ENCODE data around the gene GLYR1.

GLYR1 gene

DNA sequence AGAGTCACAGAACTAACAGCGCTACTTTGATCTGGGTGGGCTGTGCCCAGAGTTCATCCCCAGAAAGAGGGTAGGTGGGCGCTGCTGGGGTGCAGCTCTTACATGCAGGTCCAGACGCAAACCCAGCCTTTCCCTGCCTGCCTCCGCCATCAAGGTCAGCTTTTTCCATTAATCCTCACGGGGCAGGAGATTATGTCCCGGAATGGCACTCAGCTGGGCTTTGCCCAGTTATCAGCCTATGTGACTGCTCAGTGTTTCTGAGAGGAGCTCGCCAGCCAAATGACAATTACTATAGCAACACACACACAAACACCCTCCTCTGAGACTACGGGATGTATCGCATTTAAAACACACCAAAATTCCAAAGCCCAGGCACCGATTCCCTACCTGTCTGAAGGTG, 20.1 kb downstream of the GLYR1 start:
- Histone ChIP-seq H4K20me1 (ENCODE audit: insufficient read depth, low read length) (no peaks in the 10 kb centered on the region), H3K9me3 (ENCODE audit: low read length) (no peaks in the 10 kb centered on the region), H3K36me3 (ENCODE audit: insufficient read depth, low read length) (peaks cover 83% of the 10 kb centered on the region), H3K9me2 (ENCODE audit: low read depth, low read length) (no peaks in the 10 kb centered on the region), H2AFZ (ENCODE audit: low read length) (no peak overlapping the region), H3F3A (ENCODE audit: insufficient read depth, low read length) (no peaks in the 10 kb centered on the region), H3K27me3 (ENCODE audit: insufficient read depth, low read length) (no peaks in the 10 kb centered on the region), H3K9ac (ENCODE audit: low read length) (no peak overlapping the region), H3K27ac (ENCODE audit: low read depth, low read length, poor library complexity, severe bottlenecking) (no peak overlapping the region), H3K4me3 (ENCODE audit: low read depth, low read length, poor library complexity, severe bottlenecking) (no peak overlapping the region), H3K4me2 (ENCODE audit: low read length) (no peak overlapping the region), H3K79me2 (ENCODE audit: insufficient read depth, low read length) (no peaks in the 10 kb centered on the region), H3K4me1 (ENCODE audit: insufficient read depth, low read length, severe bottlenecking) (no peaks in the 10 kb centered on the region)
- TF ChIP-seq, protein P1, sequence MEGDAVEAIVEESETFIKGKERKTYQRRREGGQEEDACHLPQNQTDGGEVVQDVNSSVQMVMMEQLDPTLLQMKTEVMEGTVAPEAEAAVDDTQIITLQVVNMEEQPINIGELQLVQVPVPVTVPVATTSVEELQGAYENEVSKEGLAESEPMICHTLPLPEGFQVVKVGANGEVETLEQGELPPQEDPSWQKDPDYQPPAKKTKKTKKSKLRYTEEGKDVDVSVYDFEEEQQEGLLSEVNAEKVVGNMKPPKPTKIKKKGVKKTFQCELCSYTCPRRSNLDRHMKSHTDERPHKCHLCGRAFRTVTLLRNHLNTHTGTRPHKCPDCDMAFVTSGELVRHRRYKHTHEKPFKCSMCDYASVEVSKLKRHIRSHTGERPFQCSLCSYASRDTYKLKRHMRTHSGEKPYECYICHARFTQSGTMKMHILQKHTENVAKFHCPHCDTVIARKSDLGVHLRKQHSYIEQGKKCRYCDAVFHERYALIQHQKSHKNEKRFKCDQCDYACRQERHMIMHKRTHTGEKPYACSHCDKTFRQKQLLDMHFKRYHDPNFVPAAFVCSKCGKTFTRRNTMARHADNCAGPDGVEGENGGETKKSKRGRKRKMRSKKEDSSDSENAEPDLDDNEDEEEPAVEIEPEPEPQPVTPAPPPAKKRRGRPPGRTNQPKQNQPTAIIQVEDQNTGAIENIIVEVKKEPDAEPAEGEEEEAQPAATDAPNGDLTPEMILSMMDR (IDR thresholded peaks at IDR 0.05; ENCODE audit: low read length) = no peak
- no peak for TF ChIP-seq EZH2 (IDR thresholded peaks at IDR 0.05; ENCODE audit: borderline replicate concordance, low read length)

DNA sequence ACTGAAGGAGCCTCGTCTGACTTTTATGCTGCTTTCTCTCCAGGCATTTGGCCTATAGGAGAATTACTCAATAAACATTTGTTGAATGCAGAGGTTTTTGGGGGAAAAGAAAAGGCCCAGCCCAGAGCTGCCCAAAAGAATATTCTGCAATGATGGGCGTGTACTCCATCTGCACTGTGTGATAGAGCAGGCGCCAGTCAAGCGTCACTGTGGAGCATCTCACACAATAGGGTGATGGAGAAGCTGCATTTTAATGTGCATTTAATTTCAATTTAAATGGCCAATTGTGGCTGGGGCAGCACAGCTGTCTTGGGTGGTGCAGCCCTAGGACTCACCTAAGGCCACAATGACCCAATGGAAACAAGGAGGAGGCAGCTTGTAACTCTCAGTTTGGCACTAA, 20.6 kb downstream of the GLYR1 start:
- H3K4me2 ChIP-seq (ENCODE audit: low read length) = no peak overlapping the region
- no peaks in the 10 kb centered on the region for H3K9me3 ChIP-seq (ENCODE audit: low read length)
- no peaks in the 10 kb centered on the region for H4K20me1 ChIP-seq (ENCODE audit: insufficient read depth, low read length)
- no peaks in the 10 kb centered on the region for H3K4me1 ChIP-seq (ENCODE audit: insufficient read depth, low read length, severe bottlenecking)
- no peaks in the 10 kb centered on the region for H3K9me2 ChIP-seq (ENCODE audit: low read depth, low read length)
- H3K27ac ChIP-seq (ENCODE audit: low read depth, low read length, poor library complexity, severe bottlenecking) = no peak overlapping the region
- no peaks in the 10 kb centered on the region for H3F3A ChIP-seq (ENCODE audit: insufficient read depth, low read length)
- peaks cover 83% of the 10 kb centered on the region for H3K36me3 ChIP-seq (ENCODE audit: insufficient read depth, low read length)
- no peak overlapping the region for H2AFZ ChIP-seq (ENCODE audit: low read length)
- H3K79me2 ChIP-seq (ENCODE audit: insufficient read depth, low read length) = no peaks in the 10 kb centered on the region
- H3K9ac ChIP-seq (ENCODE audit: low read length) = no peak overlapping the region
- TF ChIP-seq, protein P1 (IDR thresholded peaks at IDR 0.05; ENCODE audit: low read length) = no peak
- TF ChIP-seq EZH2 (IDR thresholded peaks at IDR 0.05; ENCODE audit: borderline replicate concordance, low read length) = no peak
- H3K4me3 ChIP-seq (ENCODE audit: low read depth, low read length, poor library complexity, severe bottlenecking) = no peak overlapping the region
- no peaks in the 10 kb centered on the region for H3K27me3 ChIP-seq (ENCODE audit: insufficient read depth, low read length)

DNA sequence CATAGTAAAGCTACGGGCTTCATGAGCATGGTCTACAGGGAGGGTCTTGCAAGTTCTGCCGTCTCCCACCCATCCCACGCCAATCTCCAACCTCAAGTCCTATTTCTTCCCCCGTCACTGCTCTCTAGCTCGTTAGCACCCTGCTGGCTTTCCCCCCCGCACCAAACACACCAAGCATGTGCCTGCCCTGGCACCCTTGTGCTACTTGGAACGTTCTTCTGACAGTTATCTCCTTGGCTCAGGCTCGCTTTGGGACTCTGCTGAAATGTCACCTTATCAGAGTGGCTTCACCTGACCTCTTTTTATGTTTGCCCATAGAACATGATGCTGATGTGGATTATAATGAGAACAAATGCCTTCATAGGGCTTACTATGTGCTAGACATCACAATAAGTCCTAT, 21.9 kb downstream of the GLYR1 start:
- Histone ChIP-seq H3K4me1 (ENCODE audit: insufficient read depth, low read length, severe bottlenecking) (no peaks in the 10 kb centered on the region), H3K9me2 (ENCODE audit: low read depth, low read length) (no peaks in the 10 kb centered on the region), H3K4me2 (ENCODE audit: low read length) (no peak overlapping the region), H3F3A (ENCODE audit: insufficient read depth, low read length) (no peaks in the 10 kb centered on the region), H3K27ac (ENCODE audit: low read depth, low read length, poor library complexity, severe bottlenecking) (no peak overlapping the region), H3K9me3 (ENCODE audit: low read length) (no peaks in the 10 kb centered on the region), H3K4me3 (ENCODE audit: low read depth, low read length, poor library complexity, severe bottlenecking) (no peak overlapping the region), H2AFZ (ENCODE audit: low read length) (no peak overlapping the region), H3K9ac (ENCODE audit: low read length) (no peak overlapping the region), H3K27me3 (ENCODE audit: insufficient read depth, low read length) (no peaks in the 10 kb centered on the region), H4K20me1 (ENCODE audit: insufficient read depth, low read length) (no peaks in the 10 kb centered on the region), H3K36me3 (ENCODE audit: insufficient read depth, low read length) (peaks cover 83% of the 10 kb centered on the region), H3K79me2 (ENCODE audit: insufficient read depth, low read length) (no peaks in the 10 kb centered on the region)
- TF ChIP-seq EZH2 (IDR thresholded peaks at IDR 0.05; ENCODE audit: borderline replicate concordance, low read length) = no peak
- TF ChIP-seq, protein P1 (IDR thresholded peaks at IDR 0.05; ENCODE audit: low read length) = no peak

Measured in OCI-LY1 (cell line).